Keratinocyte (primary cell): ENCODE data around the gene TBC1D4. TPM values are rescaled to one million over a fixed set of nuclear protein-coding genes. Genes with fewer than 3 reads are reported as not detected.

Experiments
- DNase-seq: peaks from one replicate; pipeline ENCODE4 v3.0.0-alpha.2; 2011; ENCODE audit warnings: low read depth, missing footprints, low spot score
- FAIRE-seq: peaks from 2 replicates; lab custom pipeline; 2011; peaks lifted over from hg19 to GRCh38; lab: Jason Lieb, UNC
- H2AFZ ChIP-seq: 2 replicates; pipeline ENCODE4 v1.6.0; 2012; ENCODE audit warnings: low read length, control low read depth, inconsistent platforms; ENCODE audit not compliant: control insufficient read depth
- H3K27ac ChIP-seq: 2 replicates; pipeline ENCODE4 v1.5.1; 2011; ENCODE audit warnings: low read length; ENCODE audit not compliant: control insufficient read depth, insufficient read depth
- H3K27me3 ChIP-seq: 3 replicates; pipeline ENCODE4 v1.6.0; 2011; ENCODE audit warnings: low read length; ENCODE audit not compliant: control insufficient read depth, insufficient read depth; ENCODE audit errors: extremely low read depth
- H3K36me3 ChIP-seq, 2 experiments: 2 replicates in 1 of 2; 3 replicates in 1 of 2; pipeline ENCODE4 v1.5.1; 2011; ENCODE audit warnings: low read length in 2 of 2, mild to moderate bottlenecking in 1 of 2; ENCODE audit not compliant: control insufficient read depth in 2 of 2, insufficient read depth in 2 of 2; ENCODE audit errors: extremely low read depth in 1 of 2
- H3K4me1 ChIP-seq: 3 replicates; pipeline ENCODE4 v1.5.1; 2011; ENCODE audit warnings: low read length; ENCODE audit not compliant: control insufficient read depth, insufficient read depth; ENCODE audit errors: extremely low read depth
- H3K4me2 ChIP-seq: 3 replicates; pipeline ENCODE4 v1.6.0; 2011; ENCODE audit warnings: low read depth, low read length; ENCODE audit not compliant: control insufficient read depth, insufficient read depth; ENCODE audit errors: extremely low read depth
- H3K4me3 ChIP-seq, 3 experiments: fragments of 200-600 bp in 1 of 3; sonication (generic) in 1 of 3; 2 replicates in 2 of 3; 3 replicates in 1 of 3; pipeline ENCODE4 v1.5.1; 2011 to 2016; ENCODE audit warnings: low read length in 3 of 3, mild to moderate bottlenecking in 3 of 3, control low read depth in 2 of 3, inconsistent platforms in 1 of 3, low read depth in 1 of 3, mixed read lengths in 1 of 3, mixed run types in 1 of 3, moderate library complexity in 1 of 3; ENCODE audit not compliant: control insufficient read depth in 2 of 3, insufficient read depth in 2 of 3; ENCODE audit errors: extremely low read depth in 1 of 3
- H3K79me2 ChIP-seq: 2 replicates; pipeline ENCODE4 v1.6.0; 2012; ENCODE audit warnings: low read length; ENCODE audit not compliant: control insufficient read depth, insufficient read depth
- H3K9ac ChIP-seq: 3 replicates; pipeline ENCODE4 v1.6.0; 2011; ENCODE audit warnings: low read length; ENCODE audit not compliant: control insufficient read depth, insufficient read depth; ENCODE audit errors: extremely low read depth
- H3K9me1 ChIP-seq: 3 replicates; pipeline ENCODE4 v1.6.0; 2011; ENCODE audit warnings: low read length; ENCODE audit not compliant: control insufficient read depth, insufficient read depth; ENCODE audit errors: extremely low read depth
- H3K9me3 ChIP-seq: 2 replicates; pipeline ENCODE4 v1.5.1; 2012; ENCODE audit warnings: low read depth, low read length; ENCODE audit not compliant: control insufficient read depth
- H4K20me1 ChIP-seq: 3 replicates; pipeline ENCODE4 v1.6.0; 2011; ENCODE audit warnings: low read length; ENCODE audit not compliant: control insufficient read depth, insufficient read depth; ENCODE audit errors: extremely low read depth
- EZH2 ChIP-seq: IDR thresholded peaks from one replicate; pipeline ENCODE4 v1.6.1; 2012; ENCODE audit warnings: inconsistent platforms, mild to moderate bottlenecking, low read length, moderate library complexity
- dilution Hi-C: fragments of 300-500 bp; cut with MboI; formaldehyde crosslinking; loops from one replicate; pipeline ENCODE4 v1.7.0; 2020; ENCODE audit warnings: low sequenced_read_pairs; ENCODE audit not compliant: extremely low pct_ligation_motif_present
- polyA plus RNA-seq, 5 experiments: library from polyadenylated mRNA; depleted of rRNA in 3 of 5; stranded (reverse) in 3 of 5; stranded (forward) in 1 of 5; unstranded in 1 of 5; fragments of >200 nt; gene quantifications; 1 replicate in 1 of 5; 2 replicates in 3 of 5; 3 replicates in 1 of 5; pipeline versions ENCODE4 v1.2.1 to v1.2.3, GENCODE V29; 2011 to 2012; ENCODE audit warnings: missing spikeins in 2 of 5, low read depth in 1 of 5, low replicate concordance in 1 of 5
- TF ChIP-seq, protein P1 (sequence below), 3 experiments: IDR thresholded peaks in 1 of 3; conservative IDR thresholded peaks in 1 of 3; optimal IDR thresholded peaks in 1 of 3; 2 replicates in 2 of 3; 3 replicates in 1 of 3; pipeline versions ENCODE3 to v1.5.1; 2011; ENCODE audit warnings: low read length in 3 of 3, mild to moderate bottlenecking in 3 of 3, moderate library complexity in 2 of 3, control low read depth in 1 of 3, inconsistent platforms in 1 of 3; ENCODE audit not compliant: insufficient read depth in 2 of 3; ENCODE audit errors: extremely low read depth in 1 of 3

The TBC1D4 gene
- polyA plus RNA-seq, 1 donor (not counting 4 experiments of a cell fraction or from before 2014, with no cell fraction given), result 14.2 TPM

DNA sequence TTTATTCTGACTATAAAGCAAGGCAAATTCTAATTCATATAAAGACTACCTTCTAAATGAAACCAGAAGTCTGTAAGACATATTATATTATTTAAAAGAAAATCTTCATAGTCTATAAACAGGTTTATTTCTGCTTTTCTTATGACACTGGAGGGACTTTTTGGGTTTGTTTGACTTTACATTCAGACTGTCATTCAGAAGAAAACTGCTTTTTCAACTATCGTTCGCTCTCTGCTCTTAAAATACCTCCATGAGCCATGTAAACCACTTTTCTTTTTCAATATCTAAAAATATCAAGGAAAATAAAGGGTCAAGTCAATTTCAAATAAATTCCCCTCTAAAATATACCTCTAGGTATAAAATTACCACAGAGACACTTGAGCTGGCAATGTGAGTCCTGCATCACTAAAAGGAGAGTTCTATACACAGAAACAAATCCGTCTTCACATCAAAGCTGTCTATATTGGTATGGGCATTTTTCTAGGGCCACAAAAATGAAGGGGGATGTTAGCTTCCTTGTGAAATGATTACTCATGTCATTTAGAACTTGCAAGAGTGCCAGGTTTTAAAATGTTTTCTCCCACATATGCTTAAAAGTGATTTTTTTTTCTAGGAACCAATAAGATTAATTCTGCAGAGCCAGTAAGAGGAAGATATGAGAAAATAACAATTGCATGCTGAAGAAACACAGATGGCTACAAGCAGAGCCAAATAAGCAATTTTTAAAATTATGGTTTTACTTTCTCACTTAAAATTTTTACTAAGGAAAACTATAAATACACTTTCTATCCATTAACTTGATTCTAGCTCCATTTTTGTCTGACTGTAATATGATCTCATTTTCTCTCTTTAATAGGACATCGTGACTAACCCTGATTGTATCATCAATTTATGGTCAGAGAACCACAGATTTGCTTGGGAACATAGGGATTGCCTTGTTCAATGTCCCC is 181.8 kb downstream of the TBC1D4 start:
- dilution Hi-C loops, result no loop called here
- no peak overlapping the region for H3K27ac ChIP-seq
- no peak overlapping the region for H3K4me2 ChIP-seq
- H4K20me1 ChIP-seq, result no peaks in the 10 kb centered on the region
- no peaks in the 10 kb centered on the region for H3K27me3 ChIP-seq
- H3K9ac ChIP-seq, result no peak overlapping the region
- no peaks in the 10 kb centered on the region for H3K9me3 ChIP-seq
- no peak for TF ChIP-seq EZH2
- H3K36me3 ChIP-seq, result no peaks in the 10 kb centered on the region
- H3K9me1 ChIP-seq, result no peaks in the 10 kb centered on the region
- no peak overlapping the region for H3K4me3 ChIP-seq
- no peak overlapping the region for H2AFZ ChIP-seq
- no peaks in the 10 kb centered on the region for H3K4me1 ChIP-seq
- DNase-seq (no peak), FAIRE-seq (no peak)
- no peaks in the 10 kb centered on the region for H3K79me2 ChIP-seq

DNA sequence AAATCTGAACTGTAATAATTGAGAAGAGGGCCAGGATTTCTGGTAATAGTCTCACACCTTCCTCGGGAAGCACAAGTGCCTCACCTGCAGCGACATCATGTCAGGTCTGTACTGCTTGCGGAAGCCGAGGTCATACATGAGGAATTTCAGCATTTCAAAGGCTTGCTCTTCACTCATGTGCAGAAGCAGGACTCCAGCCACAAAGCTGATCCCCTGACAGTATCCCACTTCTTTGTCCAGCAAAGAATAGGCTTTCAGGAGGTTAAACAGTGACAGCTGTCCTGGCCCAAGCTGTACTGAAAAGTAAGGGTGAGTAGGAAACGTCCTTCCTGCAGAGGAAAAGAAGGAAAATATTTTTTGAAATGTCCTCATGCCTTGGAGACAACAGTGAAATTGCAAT is 182.7 kb downstream of the TBC1D4 start:
- H3K4me2 ChIP-seq, result no peak overlapping the region
- FAIRE-seq (no peak), DNase-seq (no peak)
- H3K36me3 ChIP-seq, result no peaks in the 10 kb centered on the region
- no peaks in the 10 kb centered on the region for H3K4me1 ChIP-seq
- no peak overlapping the region for H3K4me3 ChIP-seq
- TF ChIP-seq, protein P1, sequence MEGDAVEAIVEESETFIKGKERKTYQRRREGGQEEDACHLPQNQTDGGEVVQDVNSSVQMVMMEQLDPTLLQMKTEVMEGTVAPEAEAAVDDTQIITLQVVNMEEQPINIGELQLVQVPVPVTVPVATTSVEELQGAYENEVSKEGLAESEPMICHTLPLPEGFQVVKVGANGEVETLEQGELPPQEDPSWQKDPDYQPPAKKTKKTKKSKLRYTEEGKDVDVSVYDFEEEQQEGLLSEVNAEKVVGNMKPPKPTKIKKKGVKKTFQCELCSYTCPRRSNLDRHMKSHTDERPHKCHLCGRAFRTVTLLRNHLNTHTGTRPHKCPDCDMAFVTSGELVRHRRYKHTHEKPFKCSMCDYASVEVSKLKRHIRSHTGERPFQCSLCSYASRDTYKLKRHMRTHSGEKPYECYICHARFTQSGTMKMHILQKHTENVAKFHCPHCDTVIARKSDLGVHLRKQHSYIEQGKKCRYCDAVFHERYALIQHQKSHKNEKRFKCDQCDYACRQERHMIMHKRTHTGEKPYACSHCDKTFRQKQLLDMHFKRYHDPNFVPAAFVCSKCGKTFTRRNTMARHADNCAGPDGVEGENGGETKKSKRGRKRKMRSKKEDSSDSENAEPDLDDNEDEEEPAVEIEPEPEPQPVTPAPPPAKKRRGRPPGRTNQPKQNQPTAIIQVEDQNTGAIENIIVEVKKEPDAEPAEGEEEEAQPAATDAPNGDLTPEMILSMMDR (optimal IDR thresholded peaks at IDR 0.05 in 1 of 3, IDR thresholded peaks at IDR 0.05 in 1 of 3, conservative IDR thresholded peaks at IDR 0.05 in 1 of 3; ENCODE audit: extremely low read depth in 1 of 3, insufficient read depth in 2 of 3, low read length in 3 of 3), result no peak
- TF ChIP-seq EZH2, result no peak
- H3K27ac ChIP-seq, result no peak overlapping the region
- no peak overlapping the region for H3K9ac ChIP-seq
- no peaks in the 10 kb centered on the region for H3K79me2 ChIP-seq
- no peak overlapping the region for H2AFZ ChIP-seq
- dilution Hi-C loops, result no loop called here
- H3K27me3 ChIP-seq, result no peaks in the 10 kb centered on the region
- H3K9me1 ChIP-seq, result no peaks in the 10 kb centered on the region
- no peaks in the 10 kb centered on the region for H4K20me1 ChIP-seq
- no peaks in the 10 kb centered on the region for H3K9me3 ChIP-seq
